Heart right ventricle (tissue), 16 donors: ENCODE results near the gene NUAK2. TPM values are rescaled to one million over a fixed set of nuclear protein-coding genes. Genes with fewer than 3 reads are reported as not detected.
"Not testable (repeated sequence)": the region's sequence is repeated elsewhere in the genome, so short reads cannot be mapped to it uniquely, and the experiment has no call there.

Source experiments
- ATAC-seq, 8 donors: fragments of 200-7000 bp; cut with Tn5 transposase; one replicate each; pipeline ENCODE4 v1.9.1; 2020; ENCODE audit warnings: mild to moderate bottlenecking in 8 of 8, moderate library complexity in 8 of 8, moderate number of reproducible peaks in 1 of 8
- DNase-seq, 2 donors: peaks; one replicate each; pipeline ENCODE4 v3.0.0-alpha.2; 2020
- H3K27ac ChIP-seq, 10 donors: fragments of 200-600 bp; sonication (generic) in 2 of 10; one replicate each; pipeline versions ENCODE4 v1.5.0 to v1.8.0; 2020 to 2022; ENCODE audit warnings: mild to moderate bottlenecking in 3 of 10
- H3K27me3 ChIP-seq, 7 donors: fragments of 200-600 bp; one replicate each; pipeline ENCODE4 v1.8.0; 2021 to 2022; ENCODE audit warnings: mild to moderate bottlenecking in 2 of 7
- H3K36me3 ChIP-seq, 9 donors: fragments of 200-600 bp; sonication (generic) in 1 of 9; one replicate each; pipeline versions ENCODE4 v1.5.0 to v1.8.0; 2020 to 2022; ENCODE audit warnings: mild to moderate bottlenecking in 2 of 9
- H3K4me1 ChIP-seq, 9 donors: fragments of 200-600 bp; sonication (generic) in 1 of 9; one replicate each; pipeline versions ENCODE4 v1.5.0 to v1.8.0; 2020 to 2022; ENCODE audit warnings: mild to moderate bottlenecking in 4 of 9
- H3K4me3 ChIP-seq, 10 donors: fragments of 200-600 bp; sonication (generic) in 2 of 10; one replicate each; pipeline versions ENCODE4 v1.5.0 to v1.8.0; 2020 to 2022; ENCODE audit warnings: mild to moderate bottlenecking in 7 of 10, moderate library complexity in 2 of 10
- H3K9me3 ChIP-seq, 11 donors: fragments of 200-600 bp in 10 of 11; sonication (generic) in 2 of 11; one replicate each; pipeline versions ENCODE4 v1.5.0 to v1.8.0; 2013 to 2022; ENCODE audit warnings: mild to moderate bottlenecking in 2 of 11, control low read depth in 1 of 11, moderate library complexity in 1 of 11
- CTCF ChIP-seq, 9 donors: fragments of 200-600 bp; sonication (generic) in 2 of 9; IDR thresholded peaks; one replicate each; pipeline versions ENCODE4 v1.5.0 to v1.8.0; 2021 to 2022; ENCODE audit warnings: antibody characterized with exemption in 9 of 9, mild to moderate bottlenecking in 5 of 9, moderate library complexity in 1 of 9
- WGBS, 2 donors: extraction: QIAGEN DNeasy Blood & Tissue Kit; methylation state at CpG; one replicate each; pipeline ENCODE4 v1.1.7; 2013; ENCODE audit warnings: inconsistent platforms in 1 of 2; 5-methylcytosine and 5-hydroxymethylcytosine counted together
- intact Hi-C, 10 donors: fragments of 100-400 bp; cut with DNase I; formaldehyde crosslinking; loops; one replicate each; pipeline versions ENCODE4 v1.11.1 to v1.14.2; 2022
- polyA plus RNA-seq, 2 donors: library from polyadenylated mRNA; stranded (reverse); fragments of 200-250 nt; gene quantifications; one replicate each; pipeline ENCODE4 v1.2.3, GENCODE V29; 2013
- total RNA-seq, 10 donors: library from RNA; stranded (reverse); fragmentation: NEBNext Ultra II Directional in 3 of 10; extraction: Animal tissue kit (Norgen Biotek cat#: 25700) in 3 of 10; gene quantifications; one replicate each; pipeline versions ENCODE4 v1.2.1 to v1.2.4, GENCODE V29; 2021 to 2023
- donor health status: Arrhythmogenic right ventricular cardiomyopathy.
- donor health status: ischemic (EF 13 %, LVEDD 7.1; RV severe dilation, severe dysfunction).
- donor health status: healthy with polysubstance abuse.
- donor health status: DM: no; HTN: yes; CAD: no.
- donor health status: DM: no; HTN: no; CAD: no.
- donor health status: ischemic (EF 25% LVEDD 6.9; RV normal size, moderate dysfunction).
- donor health status: ischemic (EF 25% LVEDD 5.7; RV mildly dilated, moderate dysfunction).
- donor health status: healthy.
- donor health status: DM: yes; HTN: yes; CAD: no.
- donor health status: Ischemic cardiomyopathy.
- donor health status: ischemic (EF 35%, LVEDD 5.7; RV mildly dilated, moderate dysfunction).
- donor health status: nonischemic (EF 11% LVEDD 7.7; RV severe dilation, severe dysfunction).
- donor health status: DM: yes; HTN: yes; CAD: no.
- donor health status: PGD.
- donor health status: ischemic (EF 29% LVEDD 5.4; RV normal size, mild dysfunction).
- donor health status: nonischemic (EF 23%, LVEDD 6.1; RV moderate dilation, normal function).

NUAK2 gene
- total and polyA plus RNA-seq, 12 donors = 0.25 to 3.1 (median 0.50) TPM

GRCh38 chr1:205298191-205298994 is 23.2 kb downstream of the NUAK2 start:
- no peak overlapping the region for H3K4me3 ChIP-seq
- no peak for TF ChIP-seq CTCF (IDR thresholded peaks at IDR 0.05)
- DNase-seq = no peak
- H3K36me3 ChIP-seq = peaks cover 0 to 19% (median 0%) of the 10 kb centered on the region in 9 donors
- WGBS, 2 donors = 59 to 69% methylated on average over 9 of the region's 9 CpGs
- H3K27ac ChIP-seq = no peak overlapping the region
- intact Hi-C loops = no loop called here
- H3K27me3 ChIP-seq = no peaks in the 10 kb centered on the region
- H3K4me1 ChIP-seq = peaks cover 6 to 39% (median 18%) of the 10 kb centered on the region in 9 donors
- H3K9me3 ChIP-seq = no peaks in the 10 kb centered on the region
- no peak for ATAC-seq

DNA sequence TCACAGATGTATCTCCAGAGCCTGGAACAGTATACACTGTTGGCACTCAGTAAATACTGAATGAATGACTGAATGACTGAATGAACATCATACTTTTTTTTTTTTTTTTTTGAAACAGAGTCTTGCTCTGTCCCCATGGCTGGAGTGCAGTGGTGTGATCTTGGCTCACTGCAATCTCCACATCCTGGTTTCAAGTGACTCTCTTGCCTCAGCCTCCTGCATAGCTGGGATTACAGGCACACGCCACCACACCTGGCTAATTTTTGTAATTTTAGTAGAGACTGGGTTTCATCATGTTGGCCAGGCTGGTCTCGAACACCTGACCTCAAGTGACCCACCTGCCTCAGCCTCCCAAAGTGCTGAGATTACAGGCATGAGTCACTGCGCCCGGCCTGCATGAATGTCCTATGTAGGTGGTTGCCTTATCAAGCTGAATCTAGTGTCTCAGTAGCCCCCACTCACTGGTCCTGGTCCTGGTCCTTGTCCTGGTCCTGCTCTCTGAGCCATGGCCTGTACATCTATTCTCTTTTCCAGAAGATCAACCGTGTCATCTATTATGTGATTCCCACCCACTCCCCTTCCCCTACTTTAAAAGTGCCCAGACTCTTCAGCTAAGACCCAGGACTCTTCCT is 23.9 kb downstream of the NUAK2 start:
- intact Hi-C loops, H3K4me3 ChIP-seq, H3K9me3 ChIP-seq, ATAC-seq, H3K27ac ChIP-seq, DNase-seq, H3K27me3 ChIP-seq: not testable (repeated sequence)
- Histone ChIP-seq H3K4me1 (peaks cover 6 to 40% (median 18%) of the 10 kb centered on the region in 9 donors), H3K36me3 (peaks cover 0 to 12% (median 0%) of the 10 kb centered on the region in 9 donors)
- 93 to 98% methylated on average over 5 of the region's 5 CpGs for WGBS, 2 donors

- Histone ChIP-seq H3K9me3 (no peaks in the 10 kb centered on the region), H3K4me3 (no peak overlapping the region), H3K36me3 (no peaks in the 10 kb centered on the region), H3K27me3 (no peaks in the 10 kb centered on the region), H3K4me1 (peaks cover 6 to 40% (median 17%) of the 10 kb centered on the region in 9 donors), H3K27ac (no peak overlapping the region)
- ATAC-seq (no peak), DNase-seq (no peak)
- 93 to 94% methylated on average over 2 of the region's 2 CpGs for WGBS, 2 donors
- no peak for TF ChIP-seq CTCF (IDR thresholded peaks at IDR 0.05)
- intact Hi-C loops = no loop called here
These were observed 25.4 kb downstream of the NUAK2 start for GRCh38 chr1:205296154-205296553.

- no peak for DNase-seq
- intact Hi-C loops = no loop called here
- peaks cover 6 to 33% (median 17%) of the 10 kb centered on the region in 9 donors for H3K4me1 ChIP-seq
- H3K27ac ChIP-seq = peak overlapping the region in 7 of 10 donors; percentile 16 to 73 (median 61)
- H3K9me3 ChIP-seq = no peaks in the 10 kb centered on the region
- no peaks in the 10 kb centered on the region for H3K36me3 ChIP-seq
- H3K27me3 ChIP-seq = no peaks in the 10 kb centered on the region
- ATAC-seq = no peak
- no peak overlapping the region for H3K4me3 ChIP-seq
- 82 to 83% methylated on average over 5 of the region's 5 CpGs for WGBS, 2 donors
- TF ChIP-seq CTCF (IDR thresholded peaks at IDR 0.05) = no peak
These were observed 26.6 kb downstream of the NUAK2 start for GRCh38 chr1:205294934-205295333.
